HEK293 (cell line): Measurements from ENCODE around the gene SH3BP4.

Source experiments
- BCL11B ChIP-seq: fragments of 450-650 bp; formaldehyde crosslinking; IDR thresholded peaks from 2 replicates; pipeline ENCODE4 v1.5.1; 2016; ENCODE audit warnings: low read depth, missing biosample characterization, missing genetic modification characterization
- KLF16 ChIP-seq: fragments of 450-650 bp; formaldehyde crosslinking; IDR thresholded peaks from 2 replicates; pipeline ENCODE4 v1.5.1; 2017; ENCODE audit warnings: missing biosample characterization, missing genetic modification characterization
- YY1 ChIP-seq: fragments of 450-650 bp; formaldehyde crosslinking; IDR thresholded peaks from 2 replicates; pipeline ENCODE4 v1.5.1; 2018; ENCODE audit warnings: missing biosample characterization, missing genetic modification characterization
- ZBTB7A ChIP-seq: fragments of 450-650 bp; formaldehyde crosslinking; IDR thresholded peaks from 2 replicates; pipeline ENCODE4 v1.5.1; 2016; ENCODE audit warnings: low read depth, missing biosample characterization, missing genetic modification characterization
- ZNF239 ChIP-seq: fragments of 450-650 bp; formaldehyde crosslinking; IDR thresholded peaks from 2 replicates; pipeline ENCODE4 v1.5.1; 2016; ENCODE audit warnings: missing biosample characterization, missing genetic modification characterization
- ZNF266 ChIP-seq: fragments of 450-650 bp; formaldehyde crosslinking; IDR thresholded peaks from 2 replicates; pipeline ENCODE4 v1.5.1; 2016; ENCODE audit warnings: missing biosample characterization, missing genetic modification characterization, low read depth
- ZNF341 ChIP-seq: fragments of 450-650 bp; formaldehyde crosslinking; IDR thresholded peaks from 2 replicates; pipeline ENCODE4; 2016; ENCODE audit warnings: low read depth, missing biosample characterization, missing genetic modification characterization
- ZNF391 ChIP-seq: fragments of 450-650 bp; formaldehyde crosslinking; IDR thresholded peaks from 2 replicates; pipeline ENCODE4 v1.5.1; 2016; ENCODE audit warnings: low read depth, missing biosample characterization, missing genetic modification characterization, borderline replicate concordance
- ZNF433 ChIP-seq: fragments of 450-650 bp; formaldehyde crosslinking; IDR thresholded peaks from 2 replicates; pipeline ENCODE4 v1.5.1; 2016; ENCODE audit warnings: missing biosample characterization, missing genetic modification characterization, low read depth
- ZNF549 ChIP-seq: fragments of 450-650 bp; IDR thresholded peaks from 2 replicates; pipeline ENCODE4 v1.5.1; 2018; ENCODE audit warnings: missing biosample characterization, missing genetic modification characterization, mild to moderate bottlenecking, inconsistent platforms, moderate library complexity
- ZNF747 ChIP-seq: fragments of 450-650 bp; formaldehyde crosslinking; IDR thresholded peaks from 2 replicates; pipeline ENCODE4 v1.5.1; 2016; ENCODE audit warnings: missing biosample characterization, missing genetic modification characterization
- ZNF768 ChIP-seq: fragments of 450-650 bp; formaldehyde crosslinking; IDR thresholded peaks from 2 replicates; pipeline ENCODE4 v1.5.1; 2018; ENCODE audit warnings: missing biosample characterization, mild to moderate bottlenecking, missing genetic modification characterization
- ZSCAN30 ChIP-seq: fragments of 450-650 bp; IDR thresholded peaks from 2 replicates; pipeline ENCODE4 v1.5.1; 2018; ENCODE audit warnings: missing biosample characterization, mild to moderate bottlenecking, missing genetic modification characterization, moderate library complexity
- TF ChIP-seq, protein P1 (sequence below): fragments of 450-650 bp; formaldehyde crosslinking; IDR thresholded peaks from 2 replicates; pipeline ENCODE4 v1.5.1; 2016; ENCODE audit warnings: missing biosample characterization, missing genetic modification characterization

DNA sequence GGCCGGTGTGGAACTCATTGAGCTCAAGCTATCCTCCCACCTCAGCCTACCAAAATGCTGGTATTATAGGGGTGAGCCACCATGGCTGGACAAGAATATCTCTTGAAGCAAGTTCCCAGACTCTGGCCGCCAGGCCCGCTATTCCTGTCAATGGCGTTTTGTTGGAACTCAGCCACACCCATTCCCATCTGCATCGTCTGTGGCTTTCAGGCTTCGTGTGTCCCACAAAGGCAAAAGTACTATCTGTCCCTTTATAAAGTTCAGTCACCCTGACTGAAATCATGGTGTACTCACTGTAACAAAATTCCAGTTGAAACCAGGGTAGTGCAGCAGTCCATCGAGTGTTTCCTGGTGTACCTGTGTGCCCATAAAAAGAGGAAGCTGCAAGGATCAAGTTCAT is 96.7 kb downstream of the SH3BP4 start:
- TF ChIP-seq, protein P1, sequence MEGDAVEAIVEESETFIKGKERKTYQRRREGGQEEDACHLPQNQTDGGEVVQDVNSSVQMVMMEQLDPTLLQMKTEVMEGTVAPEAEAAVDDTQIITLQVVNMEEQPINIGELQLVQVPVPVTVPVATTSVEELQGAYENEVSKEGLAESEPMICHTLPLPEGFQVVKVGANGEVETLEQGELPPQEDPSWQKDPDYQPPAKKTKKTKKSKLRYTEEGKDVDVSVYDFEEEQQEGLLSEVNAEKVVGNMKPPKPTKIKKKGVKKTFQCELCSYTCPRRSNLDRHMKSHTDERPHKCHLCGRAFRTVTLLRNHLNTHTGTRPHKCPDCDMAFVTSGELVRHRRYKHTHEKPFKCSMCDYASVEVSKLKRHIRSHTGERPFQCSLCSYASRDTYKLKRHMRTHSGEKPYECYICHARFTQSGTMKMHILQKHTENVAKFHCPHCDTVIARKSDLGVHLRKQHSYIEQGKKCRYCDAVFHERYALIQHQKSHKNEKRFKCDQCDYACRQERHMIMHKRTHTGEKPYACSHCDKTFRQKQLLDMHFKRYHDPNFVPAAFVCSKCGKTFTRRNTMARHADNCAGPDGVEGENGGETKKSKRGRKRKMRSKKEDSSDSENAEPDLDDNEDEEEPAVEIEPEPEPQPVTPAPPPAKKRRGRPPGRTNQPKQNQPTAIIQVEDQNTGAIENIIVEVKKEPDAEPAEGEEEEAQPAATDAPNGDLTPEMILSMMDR (tag by site-specific recombination), result no peak
- TF ChIP-seq ZNF239 (tag by site-specific recombination) (no peak), ZNF391 (tag by site-specific recombination) (no peak), ZNF341 (tag by site-specific recombination) (no peak), BCL11B (tag by site-specific recombination) (no peak), ZBTB7A (tag by site-specific recombination) (no peak), ZNF549 (tag by site-specific recombination) (no peak), ZNF433 (tag by site-specific recombination) (no peak), ZSCAN30 (no peak), KLF16 (tag by site-specific recombination) (no peak), YY1 (tag by site-specific recombination) (no peak), ZNF768 (tag by site-specific recombination) (no peak), ZNF747 (no peak), ZNF266 (no peak)
